Naive thymus-derived CD4-positive, alpha-beta T cell (primary cell): ENCODE results near the gene UBASH3B. TPM values are rescaled to one million over a fixed set of nuclear protein-coding genes. Genes with fewer than 3 reads are reported as not detected.

Experiments
- ATAC-seq: fragments of 150-1000 bp; cut with Tn5 transposase; 2 replicates; pipeline ENCODE4 v1.10.0; 2021; ENCODE audit warnings: mild to moderate bottlenecking, moderate library complexity
- CTCF ChIA-PET: fragments of 350-600 bp; sonication (Branson Sonifier 250); formaldehyde crosslinking; loops from one replicate; lab custom pipeline; 2021; ENCODE audit warnings: antibody characterized with exemption; lab: Charles Lee
- POLR2A ChIA-PET: fragments of 350-600 bp; sonication (Branson Sonifier 250); formaldehyde crosslinking; loops from one replicate; lab custom pipeline; 2021; ENCODE audit warnings: antibody characterized with exemption, inconsistent platforms; lab: Charles Lee
- DNase-seq, 9 donors: peaks; one replicate each; pipeline versions ENCODE4 v3.0.0 to v3.0.0-alpha.2; 2020 to 2022; ENCODE audit warnings: mixed read lengths in 1 of 9
- H3K27ac ChIP-seq: one replicate; pipeline ENCODE4 v1.7.0; 2013; ENCODE audit warnings: mild to moderate bottlenecking, low read depth, low read length, moderate library complexity
- H3K27me3 ChIP-seq, 2 donors: one replicate each; pipeline ENCODE4 v1.7.0; 2013; ENCODE audit warnings: low read length in 2 of 2, mild to moderate bottlenecking in 2 of 2, moderate library complexity in 2 of 2; ENCODE audit not compliant: control insufficient read depth in 2 of 2, insufficient read depth in 2 of 2
- H3K36me3 ChIP-seq, 3 experiments: 1 replicate in 2 of 3; 2 replicates in 1 of 3; pipeline ENCODE4 v1.7.0; 2013; ENCODE audit warnings: low read length in 3 of 3, mild to moderate bottlenecking in 3 of 3, moderate library complexity in 1 of 3; ENCODE audit not compliant: insufficient read depth in 3 of 3, control insufficient read depth in 2 of 3
- H3K4me1 ChIP-seq, 2 donors: one replicate each; pipeline ENCODE4 v1.7.0; 2013; ENCODE audit warnings: low read length in 2 of 2, mild to moderate bottlenecking in 2 of 2, moderate library complexity in 1 of 2; ENCODE audit not compliant: control insufficient read depth in 2 of 2, insufficient read depth in 2 of 2
- H3K4me3 ChIP-seq: 2 replicates; pipeline ENCODE4 v1.7.0; 2013; ENCODE audit warnings: mild to moderate bottlenecking, low read length
- H3K9me3 ChIP-seq, 3 experiments: 1 replicate in 2 of 3; 2 replicates in 1 of 3; pipeline ENCODE4 v1.7.0; 2013; ENCODE audit warnings: low read length in 3 of 3; ENCODE audit not compliant: control insufficient read depth in 2 of 3
- H3K27ac Mint-ChIP-seq, 9 donors: one replicate each; pipeline ENCODE4 v1.8.0; 2020 to 2022; ENCODE audit warnings: mixed read lengths in 9 of 9, mild to moderate bottlenecking in 8 of 9, moderate library complexity in 5 of 9, inconsistent platforms in 2 of 9
- H3K27me3 Mint-ChIP-seq, 5 donors: one replicate each; pipeline ENCODE4 v1.8.0; 2021 to 2022; ENCODE audit warnings: mixed read lengths in 5 of 5, mild to moderate bottlenecking in 1 of 5
- H3K36me3 Mint-ChIP-seq, 5 donors: one replicate each; pipeline ENCODE4 v1.8.0; 2020 to 2022; ENCODE audit warnings: mixed read lengths in 5 of 5, mild to moderate bottlenecking in 3 of 5, inconsistent platforms in 1 of 5
- H3K4me1 Mint-ChIP-seq, 7 donors: one replicate each; pipeline ENCODE4 v1.8.0; 2020 to 2022; ENCODE audit warnings: mixed read lengths in 7 of 7, mild to moderate bottlenecking in 3 of 7, inconsistent platforms in 1 of 7
- H3K4me3 Mint-ChIP-seq, 10 donors: one replicate each; pipeline ENCODE4 v1.8.0; 2020 to 2022; ENCODE audit warnings: mild to moderate bottlenecking in 10 of 10, mixed read lengths in 10 of 10, moderate library complexity in 6 of 10, inconsistent platforms in 2 of 10
- H3K9me3 Mint-ChIP-seq, 11 donors: one replicate each; pipeline ENCODE4 v1.8.0; 2020 to 2022; ENCODE audit warnings: mixed read lengths in 11 of 11, mild to moderate bottlenecking in 4 of 11, inconsistent platforms in 1 of 11, moderate library complexity in 1 of 11
- intact Hi-C, 2 donors: fragments of 100-400 bp; cut with micrococcal nuclease; formaldehyde crosslinking; loops; one replicate each; pipeline ENCODE4 v1.15.1; 2023
- polyA plus RNA-seq, 2 donors: library from polyadenylated mRNA; unstranded; fragments of 300-500 nt; fragmentation: Illumina TruSeq; gene quantifications; one replicate each; pipeline ENCODE4 v1.2.3, GENCODE V29; 2021
- total RNA-seq, 6 experiments: library from RNA in 5 of 6; stranded (reverse) in 5 of 6; gene quantifications; 1 replicate in 5 of 6; 2 replicates in 1 of 6; pipeline ENCODE4 v1.2.3 and lab custom pipeline; 2021 to 2026

The UBASH3B gene
- total and polyA plus RNA-seq, 7 experiments from 2014 or later: 10.3 to 49.8 (median 42.3) TPM

- Histone ChIP-seq H3K27me3 (no peaks in the 10 kb centered on the region), H3K9me3 (no peaks in the 10 kb centered on the region), H3K4me3 (peak overlapping the region; percentile 39), H3K4me1 (peaks cover 58 to 66% of the 10 kb centered on the region in 2 donors), H3K36me3 (no peaks in the 10 kb centered on the region), H3K27ac (peak overlapping the region; percentile 84)
- ATAC-seq (peak; percentile 75), DNase-seq (peak; percentile 28 to 90 (median 80))
- Mint-ChIP-seq H3K36me3 (peaks cover 0 to 5% (median 0%) of the 10 kb centered on the region in 5 donors), H3K4me1 (peaks cover 0 to 40% (median 18%) of the 10 kb centered on the region in 7 donors), H3K9me3 (peaks cover 0 to 4% (median 0%) of the 10 kb centered on the region in 11 donors), H3K27ac (no peak overlapping the region), H3K27me3 (peaks cover 0 to 21% (median 0%) of the 10 kb centered on the region in 5 donors), H3K4me3 (no peak overlapping the region)
- CTCF ChIA-PET: interaction anchor here (1.0 to 5.4 kb wide), 5 partner anchors 11 to 69 kb away, joined by 3 to 45 read pairs (median 4); no protein-coding TSS in a partner anchor
- intact Hi-C loops: loop anchor here (1.0 to 10.0 kb wide), 11 partner anchors 10 to 1449 kb away; partner anchors contain the start of genes HSPA8 (in 1 of the 2), SC5D (in 1 of the 2) and UBASH3B (in 1 of the 2)
- POLR2A ChIA-PET: interaction anchor here (0.5 to 10.9 kb wide), 16 partner anchors 9 to 319 kb away, joined by 3 to 99 read pairs (median 7); partner anchors contain the start of genes HSPA8 and UBASH3B
Measured at GRCh38 chr11:122743949-122744348, 88.4 kb downstream of the UBASH3B start.

- peaks cover 0 to 42% (median 16%) of the 10 kb centered on the region in 7 donors for H3K4me1 Mint-ChIP-seq
- ChIA-PET POLR2A (interaction anchor here (1.0 to 10.9 kb wide), 16 partner anchors 9 to 318 kb away, joined by 3 to 99 read pairs (median 8); partner anchors contain the start of genes HSPA8 and UBASH3B), CTCF (interaction anchor here (1.0 to 5.9 kb wide), 5 partner anchors 11 to 87 kb away, joined by 3 to 45 read pairs (median 11); partner anchors contain the start of gene UBASH3B)
- H3K4me3 Mint-ChIP-seq: no peak overlapping the region
- H3K27ac Mint-ChIP-seq: no peak overlapping the region
- peaks cover 0 to 4% (median 0%) of the 10 kb centered on the region in 11 donors for H3K9me3 Mint-ChIP-seq
- H3K4me1 ChIP-seq: peaks cover 63 to 70% of the 10 kb centered on the region in 2 donors
- no peaks in the 10 kb centered on the region for H3K27me3 ChIP-seq
- no peaks in the 10 kb centered on the region for H3K9me3 ChIP-seq
- DNase-seq (no peak), ATAC-seq (no peak)
- peaks cover 0 to 19% (median 0%) of the 10 kb centered on the region in 5 donors for H3K27me3 Mint-ChIP-seq
- peak overlapping the region; percentile 84 for H3K27ac ChIP-seq
- H3K36me3 ChIP-seq: no peaks in the 10 kb centered on the region
- intact Hi-C loops: loop anchor here (1.0 to 10.0 kb wide), 11 partner anchors 10 to 1450 kb away; partner anchors contain the start of genes HSPA8 (in 1 of the 2), SC5D (in 1 of the 2) and UBASH3B (in 1 of the 2)
- peaks cover 0 to 5% (median 0%) of the 10 kb centered on the region in 5 donors for H3K36me3 Mint-ChIP-seq
- peak overlapping the region; percentile 39 for H3K4me3 ChIP-seq
Measured at GRCh38 chr11:122744357-122744756, 88.8 kb downstream of the UBASH3B start.

GRCh38 chr11:122745111-122745510 is 89.6 kb downstream of the UBASH3B start:
- H3K4me3 Mint-ChIP-seq: peak overlapping the region in 3 of 10 donors; percentile 5 to 56 (median 11)
- intact Hi-C loops: loop anchor here (2.0 to 10.0 kb wide), 2 partner anchors 48 to 1450 kb away; partner anchors contain the start of gene SC5D (in 1 of the 2)
- H3K9me3 Mint-ChIP-seq: peaks cover 0 to 4% (median 0%) of the 10 kb centered on the region in 11 donors
- no peaks in the 10 kb centered on the region for H3K9me3 ChIP-seq
- no peaks in the 10 kb centered on the region for H3K36me3 ChIP-seq
- ChIA-PET POLR2A (interaction anchor here (0.6 to 10.9 kb wide), 22 partner anchors 10 to 336 kb away, joined by 3 to 99 read pairs (median 7); partner anchors contain the start of gene HSPA8), CTCF (interaction anchor here (0.7 to 5.9 kb wide), 8 partner anchors 10 to 112 kb away, joined by 3 to 45 read pairs (median 5); partner anchors contain the start of gene UBASH3B)
- H3K27ac Mint-ChIP-seq: no peak overlapping the region
- peaks cover 0 to 46% (median 13%) of the 10 kb centered on the region in 7 donors for H3K4me1 Mint-ChIP-seq
- ATAC-seq: no peak
- H3K4me3 ChIP-seq: no peak overlapping the region
- no peaks in the 10 kb centered on the region for H3K27me3 ChIP-seq
- peak overlapping the region; percentile 84 for H3K27ac ChIP-seq
- peaks cover 0 to 11% (median 0%) of the 10 kb centered on the region in 5 donors for H3K27me3 Mint-ChIP-seq
- H3K4me1 ChIP-seq: peaks cover 64 to 71% of the 10 kb centered on the region in 2 donors
- peaks cover 0 to 5% (median 0%) of the 10 kb centered on the region in 5 donors for H3K36me3 Mint-ChIP-seq
- no peak for DNase-seq

- CTCF ChIA-PET: interaction anchor here (0.5 to 5.9 kb wide), 9 partner anchors 9 to 111 kb away, joined by 3 to 45 read pairs (median 3); partner anchors contain the start of gene UBASH3B
- POLR2A ChIA-PET: interaction anchor here (1.1 to 10.9 kb wide), 15 partner anchors 9 to 316 kb away, joined by 3 to 99 read pairs (median 13); partner anchors contain the start of gene HSPA8
- Mint-ChIP-seq H3K36me3 (peaks cover 0 to 5% (median 0%) of the 10 kb centered on the region in 5 donors), H3K27ac (no peak overlapping the region), H3K27me3 (peaks cover 0 to 7% (median 0%) of the 10 kb centered on the region in 5 donors), H3K9me3 (peaks cover 0 to 4% (median 0%) of the 10 kb centered on the region in 11 donors), H3K4me3 (peak overlapping the region in 5 of 10 donors; percentile 49 to 65 (median 56)), H3K4me1 (peaks cover 0 to 54% (median 17%) of the 10 kb centered on the region in 7 donors)
- Histone ChIP-seq H3K4me1 (peaks cover 64 to 70% of the 10 kb centered on the region in 2 donors), H3K27me3 (no peaks in the 10 kb centered on the region), H3K27ac (peak overlapping the region; percentile 84), H3K9me3 (no peaks in the 10 kb centered on the region), H3K4me3 (peak overlapping the region; percentile 1), H3K36me3 (no peaks in the 10 kb centered on the region)
- ATAC-seq (peak; percentile 82), DNase-seq (peak in 8 of 9 donors; percentile 42 to 79 (median 67))
- intact Hi-C loops: loop anchor here in 1 of 2 donors (1.0 to 10.0 kb wide), 2 partner anchors 71 to 1451 kb away; partner anchors contain the start of gene SC5D
Measured at GRCh38 chr11:122746050-122746478, 90.5 kb downstream of the UBASH3B start.

GRCh38 chr11:122746611-122747244 is 91.2 kb downstream of the UBASH3B start:
- H3K27me3 ChIP-seq: no peaks in the 10 kb centered on the region
- intact Hi-C loops: loop anchor here in 1 of 2 donors (1.0 to 10.0 kb wide), 2 partner anchors 71 to 1452 kb away; partner anchors contain the start of gene SC5D
- Mint-ChIP-seq H3K4me3 (peak overlapping the region in 5 of 10 donors; percentile 21 to 65 (median 54)), H3K4me1 (peaks cover 0 to 61% (median 20%) of the 10 kb centered on the region in 7 donors), H3K36me3 (peaks cover 0 to 5% (median 0%) of the 10 kb centered on the region in 5 donors), H3K27ac (peak overlapping the region in 1 of 9 donors; percentile 62), H3K27me3 (peaks cover 0 to 7% (median 0%) of the 10 kb centered on the region in 5 donors), H3K9me3 (peaks cover 0 to 4% (median 0%) of the 10 kb centered on the region in 11 donors)
- H3K27ac ChIP-seq: peak overlapping the region; percentile 84
- ChIA-PET POLR2A (interaction anchor here (0.7 to 10.9 kb wide), 12 partner anchors 8 to 84 kb away, joined by 3 to 99 read pairs (median 14); no protein-coding TSS in a partner anchor), CTCF (interaction anchor here (0.5 to 5.9 kb wide), 10 partner anchors 9 to 107 kb away, joined by 3 to 45 read pairs (median 4); partner anchors contain the start of gene UBASH3B)
- H3K4me3 ChIP-seq: no peak overlapping the region
- H3K36me3 ChIP-seq: no peaks in the 10 kb centered on the region
- ATAC-seq: no peak
- peaks cover 64% of the 10 kb centered on the region in 2 donors for H3K4me1 ChIP-seq
- DNase-seq: no peak
- H3K9me3 ChIP-seq: no peaks in the 10 kb centered on the region
